Measurements from ENCODE around the gene DEUP1. TPM values are rescaled to one million over a fixed set of nuclear protein-coding genes. Genes with fewer than 3 reads are reported as not detected.
"Not testable (repeated sequence)": the region's sequence is repeated elsewhere in the genome, so short reads cannot be mapped to it uniquely, and the experiment has no call there.

DEUP1 gene
- total RNA-seq, 3 donors from 2014 or later, result 0.59 TPM; not detected in 2

- Histone ChIP-seq H3K27ac (no peak overlapping the region), H3K36me3 (no peaks in the 10 kb centered on the region), H3K9me3 (no peaks in the 10 kb centered on the region), H3K4me1 (no peaks in the 10 kb centered on the region), H3K4me3 (no peak overlapping the region), H3K27me3 (no peaks in the 10 kb centered on the region)
- intact Hi-C loops (cut with DNase I; ENCODE audit: low total_unique reads), result no loop called here
- no peak for DNase-seq (ENCODE audit: low spot score in 2 of 2)
- no peak for TF ChIP-seq POLR2AphosphoS5 (IDR thresholded peaks at IDR 0.05)
- no peak for TF ChIP-seq POLR2A (IDR thresholded peaks at IDR 0.05)
- no peak for TF ChIP-seq CTCF (IDR thresholded peaks at IDR 0.05)
Observed at GRCh38 chr11:93458286-93458685, 127.7 kb downstream of the DEUP1 start.

DNA sequence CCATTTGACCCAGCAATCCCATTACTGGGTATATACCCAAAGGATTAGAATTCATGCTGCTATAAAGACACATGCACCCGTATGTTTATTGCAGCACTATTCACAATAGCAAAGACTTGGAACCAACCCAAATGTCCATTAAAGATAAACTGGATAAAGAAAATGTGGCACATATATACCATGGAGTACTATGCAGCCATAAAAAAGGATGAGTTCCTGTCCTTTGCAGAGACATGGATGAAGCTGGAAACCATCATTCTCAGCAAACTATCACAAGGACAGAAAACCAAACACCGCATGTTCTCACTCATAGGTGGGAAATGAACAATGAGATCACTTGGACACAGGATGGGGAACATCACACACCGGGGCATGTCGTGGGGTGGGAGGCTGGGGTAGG, 133.1 kb downstream of the DEUP1 start:
- intact Hi-C loops (cut with DNase I; ENCODE audit: low total_unique reads); H3K27ac ChIP-seq; H3K36me3 ChIP-seq; H3K4me1 ChIP-seq; DNase-seq (ENCODE audit: low spot score in 2 of 2); H3K9me3 ChIP-seq; H3K27me3 ChIP-seq; H3K4me3 ChIP-seq: not testable (repeated sequence)

DNA sequence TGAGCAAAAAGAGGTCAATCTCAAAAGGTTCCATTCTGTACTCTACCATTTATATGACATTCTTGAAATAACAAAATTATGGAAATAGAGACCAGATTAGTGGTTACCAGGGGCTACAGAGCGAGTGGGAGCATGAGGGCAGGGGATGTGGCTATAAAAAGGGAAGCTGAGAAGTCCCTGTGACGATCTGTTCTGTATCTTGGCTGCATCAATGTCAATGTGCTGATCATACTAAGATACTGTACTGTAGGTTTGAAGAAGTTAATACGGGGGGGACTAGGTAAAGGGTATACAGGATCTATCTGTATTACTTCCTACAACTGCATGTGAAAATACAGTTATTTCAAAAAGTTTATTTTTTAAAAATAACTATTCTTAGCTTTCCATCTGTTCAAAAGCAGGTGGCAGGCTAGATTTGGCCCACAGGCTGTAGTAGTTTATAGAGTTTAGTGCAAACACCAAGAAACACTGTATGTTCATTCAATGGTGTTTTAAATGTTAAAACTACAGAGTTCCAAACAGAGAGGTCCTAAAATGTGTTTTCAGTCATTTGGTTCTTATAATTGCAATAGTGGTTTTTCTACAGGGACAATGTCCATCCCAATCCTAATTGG, 134.5 kb downstream of the DEUP1 start:
- intact Hi-C loops (cut with DNase I; ENCODE audit: low total_unique reads), result no loop called here
- no peaks in the 10 kb centered on the region for H3K9me3 ChIP-seq
- no peak overlapping the region for H3K27ac ChIP-seq
- no peaks in the 10 kb centered on the region for H3K4me1 ChIP-seq
- no peak for TF ChIP-seq POLR2AphosphoS5 (IDR thresholded peaks at IDR 0.05)
- no peak for TF ChIP-seq CTCF (IDR thresholded peaks at IDR 0.05)
- TF ChIP-seq POLR2A (IDR thresholded peaks at IDR 0.05), result no peak
- no peak overlapping the region for H3K4me3 ChIP-seq
- no peaks in the 10 kb centered on the region for H3K27me3 ChIP-seq
- no peak for DNase-seq (ENCODE audit: low spot score in 2 of 2)
- no peaks in the 10 kb centered on the region for H3K36me3 ChIP-seq

DNA sequence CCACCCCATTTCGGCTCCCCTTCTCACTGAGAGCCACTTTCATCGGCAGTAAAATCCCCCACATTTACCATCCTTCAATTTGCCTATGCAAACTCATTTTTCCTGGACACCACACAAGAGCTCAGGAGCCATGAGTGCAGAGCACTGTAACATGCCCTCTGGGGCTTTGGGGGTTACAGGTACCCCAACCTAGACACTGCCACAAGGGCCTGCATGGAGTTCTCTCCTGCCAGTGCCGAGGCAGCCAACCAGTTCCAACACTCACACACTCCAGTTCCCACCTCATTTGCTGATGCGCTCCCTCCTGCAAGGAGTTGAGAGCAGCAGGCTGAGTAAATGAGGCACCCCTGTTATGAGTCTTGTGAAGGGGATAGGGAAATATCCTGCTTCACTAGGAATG, 136.5 kb downstream of the DEUP1 start:
- Histone ChIP-seq H3K4me3 (no peak overlapping the region), H3K27ac (no peak overlapping the region), H3K36me3 (no peaks in the 10 kb centered on the region), H3K4me1 (no peaks in the 10 kb centered on the region), H3K27me3 (no peaks in the 10 kb centered on the region), H3K9me3 (no peaks in the 10 kb centered on the region)
- DNase-seq (ENCODE audit: low spot score in 2 of 2), result no peak
- TF ChIP-seq CTCF (IDR thresholded peaks at IDR 0.05) (no peak), POLR2AphosphoS5 (IDR thresholded peaks at IDR 0.05) (no peak), POLR2A (IDR thresholded peaks at IDR 0.05) (no peak)
- intact Hi-C loops (cut with DNase I; ENCODE audit: low total_unique reads), result no loop called here

DNA sequence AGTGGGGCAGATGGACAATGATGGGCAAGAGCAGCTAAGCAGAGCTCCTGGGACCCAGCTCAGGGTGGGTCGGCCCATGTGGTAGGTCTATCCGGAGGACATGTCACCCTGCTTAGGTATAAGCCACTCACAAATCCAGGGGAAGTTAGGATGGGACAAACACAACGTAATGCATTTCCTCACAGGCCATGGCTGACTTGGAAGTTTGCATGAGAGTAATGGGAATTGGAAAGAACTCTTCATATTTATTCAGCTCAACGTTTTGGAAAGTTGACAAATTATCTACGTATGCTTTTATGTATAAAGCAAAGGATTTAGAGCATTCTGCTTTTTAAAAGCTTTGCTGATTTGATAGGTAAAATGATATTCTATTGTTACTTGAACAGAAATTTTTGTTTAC, 137.7 kb downstream of the DEUP1 start:
- no peaks in the 10 kb centered on the region for H3K4me1 ChIP-seq
- intact Hi-C loops (cut with DNase I; ENCODE audit: low total_unique reads), result no loop called here
- H3K27me3 ChIP-seq, result no peaks in the 10 kb centered on the region
- H3K27ac ChIP-seq, result no peak overlapping the region
- DNase-seq (ENCODE audit: low spot score in 2 of 2), result no peak
- H3K36me3 ChIP-seq, result no peaks in the 10 kb centered on the region
- no peak overlapping the region for H3K4me3 ChIP-seq
- H3K9me3 ChIP-seq, result no peaks in the 10 kb centered on the region
- TF ChIP-seq CTCF (IDR thresholded peaks at IDR 0.05) (no peak), POLR2AphosphoS5 (IDR thresholded peaks at IDR 0.05) (no peak), POLR2A (IDR thresholded peaks at IDR 0.05) (no peak)

- TF ChIP-seq POLR2AphosphoS5 (IDR thresholded peaks at IDR 0.05) (no peak), POLR2A (IDR thresholded peaks at IDR 0.05) (no peak), CTCF (IDR thresholded peaks at IDR 0.05) (no peak)
- no peaks in the 10 kb centered on the region for H3K4me1 ChIP-seq
- H3K36me3 ChIP-seq, result no peaks in the 10 kb centered on the region
- no peak overlapping the region for H3K4me3 ChIP-seq
- intact Hi-C loops (cut with DNase I; ENCODE audit: low total_unique reads), result no loop called here
- DNase-seq (ENCODE audit: low spot score in 2 of 2), result no peak
- no peak overlapping the region for H3K27ac ChIP-seq
- H3K9me3 ChIP-seq, result no peaks in the 10 kb centered on the region
- no peaks in the 10 kb centered on the region for H3K27me3 ChIP-seq
Observed at GRCh38 chr11:93474123-93474522, 143.6 kb downstream of the DEUP1 start.

Measured in breast epithelium (tissue), 4 donors.